K562 (cell line): ENCODE measurements around the gene NIPAL3. TPM values are rescaled to one million over a fixed set of nuclear protein-coding genes. Genes with fewer than 3 reads are reported as not detected.

ENCODE experiments used
- BRD9 ChIP-seq: fragments of 450-650 bp; IDR thresholded peaks from 2 replicates; pipeline ENCODE4 v1.6.1; 2018; ENCODE audit warnings: low read depth; ENCODE audit not compliant: partially characterized antibody
- C11orf30 ChIP-seq: fragments of 450-650 bp; IDR thresholded peaks from 2 replicates; pipeline ENCODE4 v1.6.1; 2016; ENCODE audit warnings: low read depth, mild to moderate bottlenecking
- CBFA2T2 ChIP-seq: fragments of 450-650 bp; conservative IDR thresholded peaks from 2 replicates; pipeline ENCODE4 v1.6.1; 2017; ENCODE audit warnings: mild to moderate bottlenecking
- CHD4 ChIP-seq: fragments of 200-600 bp; sonication (generic); IDR thresholded peaks from 3 replicates; pipeline ENCODE4 v1.6.1; 2012; ENCODE audit warnings: low read depth, mild to moderate bottlenecking, mixed read lengths, low read length, inconsistent platforms; ENCODE audit not compliant: insufficient read depth, insufficient replicate concordance, poor library complexity, severe bottlenecking
- ETS2 ChIP-seq: IDR thresholded peaks from 2 replicates; pipeline ENCODE4 v1.6.1; 2016; ENCODE audit warnings: borderline replicate concordance, missing genetic modification characterization, mild to moderate bottlenecking, moderate library complexity, missing compliant biosample characterization; ENCODE audit not compliant: poor library complexity, severe bottlenecking
- EWSR1 ChIP-seq: fragments of 450-650 bp; IDR thresholded peaks from 2 replicates; pipeline ENCODE4 v1.6.1; 2018; ENCODE audit warnings: borderline replicate concordance, mild to moderate bottlenecking, low read depth, moderate library complexity; ENCODE audit not compliant: partially characterized antibody
- FOXM1 ChIP-seq, 2 experiments: fragments of 450-650 bp in 1 of 2; sonication (generic) in 1 of 2; formaldehyde crosslinking in 1 of 2; IDR thresholded peaks; 2 replicates each; pipeline versions ENCODE4 v1.6.1 to v1.9.0; 2017 to 2022; ENCODE audit warnings: low read depth in 2 of 2, mild to moderate bottlenecking in 2 of 2, missing genetic modification reagents in 1 of 2, moderate library complexity in 1 of 2
- HLTF ChIP-seq: fragments of 450-650 bp; IDR thresholded peaks from 2 replicates; pipeline ENCODE4 v1.6.1; 2016
- MBD2 ChIP-seq: sonication (generic); IDR thresholded peaks from 2 replicates; pipeline ENCODE4 v1.6.1; 2016; ENCODE audit warnings: low read depth, borderline replicate concordance
- RAD51 ChIP-seq: fragments of 450-650 bp; IDR thresholded peaks from 2 replicates; pipeline ENCODE4 v1.7.1; 2016; ENCODE audit warnings: low read depth, mild to moderate bottlenecking, borderline replicate concordance
- SAFB ChIP-seq: fragments of 200-400 bp; formaldehyde crosslinking; IDR thresholded peaks from 2 replicates; pipeline ENCODE4 v1.6.1; 2017; ENCODE audit warnings: low read depth, low read length, borderline replicate concordance
- TAF7 ChIP-seq: fragments of 450-650 bp; IDR thresholded peaks from 2 replicates; pipeline ENCODE4 v1.6.1; 2016; ENCODE audit warnings: missing genetic modification characterization, missing compliant biosample characterization
- ZFX ChIP-seq: sonication (generic); formaldehyde crosslinking; IDR thresholded peaks from 2 replicates; pipeline ENCODE4 v1.8.0; 2022; ENCODE audit warnings: mild to moderate bottlenecking, missing genetic modification reagents, moderate library complexity
- ZNF134 ChIP-seq: fragments of 250-450 bp; sonication (Bioruptor Pico); conservative IDR thresholded peaks from 2 replicates; pipeline ENCODE4 v1.4.0; 2020
- ZNF197 ChIP-seq: fragments of 200-800 bp; sonication (Bioruptor generic); IDR thresholded peaks from 2 replicates; pipeline ENCODE4 v1.6.1; 2016; ENCODE audit warnings: low read depth, missing genetic modification characterization, missing compliant biosample characterization
- ZNF282 ChIP-seq: sonication (generic); formaldehyde crosslinking; IDR thresholded peaks from 2 replicates; pipeline ENCODE4 v1.8.1; 2023; ENCODE audit warnings: missing genetic modification reagents
- ZNF444 ChIP-seq: fragments of 250-450 bp; sonication (Bioruptor Pico); IDR thresholded peaks from 2 replicates; pipeline ENCODE4 v1.4.0; 2020; ENCODE audit warnings: mild to moderate bottlenecking, moderate library complexity
- ZNF518B ChIP-seq: fragments of 250-450 bp; sonication (Bioruptor Pico); IDR thresholded peaks from 2 replicates; pipeline ENCODE4 v1.5.0; 2021; ENCODE audit warnings: mild to moderate bottlenecking, moderate library complexity
- polyA plus RNA-seq, 8 experiments: library from polyadenylated mRNA; depleted of rRNA in 4 of 8; stranded (reverse) in 5 of 8; unstranded in 3 of 8; fragments of >200 nt; fragmentation: Nextera tagmentation in 2 of 8; fragmentation: Illumina TruSeq in 1 of 8; extraction: Ambion mirVana in 2 of 8; extraction: Trizol in 1 of 8; gene quantifications; 2 replicates each; pipeline versions ENCODE4 v1.2.1 to v1.2.3, GENCODE V29; 2011 to 2014; ENCODE audit warnings: inconsistent platforms in 1 of 8, missing spikeins in 1 of 8
- total RNA-seq, 7 experiments: library from RNA; depleted of rRNA in 6 of 7; stranded (reverse); fragments of >200 nt in 6 of 7; fragmentation: Illumina TruSeq in 2 of 7; extraction: Trizol in 2 of 7; gene quantifications; 2 replicates each; pipeline versions ENCODE4 v1.2.1 to v1.2.3, GENCODE V29; 2011 to 2021; ENCODE audit warnings: low replicate concordance in 1 of 7
- TF ChIP-seq, protein P1 (sequence below): fragments of 250-450 bp; sonication (Bioruptor Pico); IDR thresholded peaks from 2 replicates; pipeline ENCODE4 v1.5.0; 2020; ENCODE audit warnings: mild to moderate bottlenecking, borderline replicate concordance

NIPAL3 gene
- total and polyA plus RNA-seq, 9 of the 15 experiments (the other 6 are each of a cell fraction or from before 2014, with no cell fraction given), result 10.5 to 26.3 (median 16.0) TPM

DNA sequence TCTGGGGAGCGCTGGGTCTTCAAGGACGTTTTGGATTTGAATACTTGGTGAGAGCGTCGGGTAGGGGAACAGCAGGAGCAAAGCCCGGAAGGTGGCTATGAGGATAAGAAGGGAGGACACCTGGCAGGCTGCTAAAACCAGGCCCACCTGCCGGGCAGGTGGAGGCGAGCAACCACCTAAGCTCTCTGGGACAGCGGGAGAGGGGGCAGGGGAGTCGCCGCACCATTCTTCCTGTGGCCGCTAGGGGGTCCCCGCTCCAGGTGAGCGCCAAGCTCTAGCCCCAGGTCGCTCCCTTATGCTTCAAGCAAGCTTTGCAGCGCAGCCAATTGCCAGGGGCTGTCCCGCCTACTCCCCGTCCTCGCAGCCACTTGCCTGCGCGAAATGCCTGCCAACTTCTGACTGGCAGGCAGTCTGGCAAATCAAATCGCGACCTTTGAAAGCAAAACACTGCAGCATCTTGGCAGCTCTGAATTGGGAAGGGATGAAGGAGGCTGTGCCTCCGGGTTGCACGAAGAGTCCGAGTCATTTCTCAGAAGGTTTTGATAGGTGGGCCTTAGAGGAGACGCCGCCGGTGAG, at the start of gene NIPAL3 (continued):
- no peak for TF ChIP-seq ZFX (CRISPR knock-in tag)
- TF ChIP-seq HLTF, result no peak
- TF ChIP-seq TAF7, result no peak
- TF ChIP-seq ETS2 (tag), result no peak
- peak; percentile 97 for TF ChIP-seq MBD2
- no peak for TF ChIP-seq SAFB
- no peak for TF ChIP-seq CHD4
- no peak for TF ChIP-seq ZNF282 (CRISPR knock-in tag)
- TF ChIP-seq ZNF197 (CRISPR knock-in tag), result no peak
- TF ChIP-seq FOXM1 (IDR thresholded peaks at IDR 0.05; ENCODE audit: low read depth), result no peak
- no peak for TF ChIP-seq FOXM1 (CRISPR knock-in tag; IDR thresholded peaks at IDR 0.05; ENCODE audit: low read depth)
- no peak for TF ChIP-seq ZNF518B (CRISPR knock-in tag)
- no peak for TF ChIP-seq ZNF134 (CRISPR knock-in tag)
- no peak for TF ChIP-seq EWSR1
- TF ChIP-seq RAD51, result no peak; the same call in 1 of the 2 replicates
- no peak for TF ChIP-seq ZNF444 (CRISPR knock-in tag)
- TF ChIP-seq, protein P1, sequence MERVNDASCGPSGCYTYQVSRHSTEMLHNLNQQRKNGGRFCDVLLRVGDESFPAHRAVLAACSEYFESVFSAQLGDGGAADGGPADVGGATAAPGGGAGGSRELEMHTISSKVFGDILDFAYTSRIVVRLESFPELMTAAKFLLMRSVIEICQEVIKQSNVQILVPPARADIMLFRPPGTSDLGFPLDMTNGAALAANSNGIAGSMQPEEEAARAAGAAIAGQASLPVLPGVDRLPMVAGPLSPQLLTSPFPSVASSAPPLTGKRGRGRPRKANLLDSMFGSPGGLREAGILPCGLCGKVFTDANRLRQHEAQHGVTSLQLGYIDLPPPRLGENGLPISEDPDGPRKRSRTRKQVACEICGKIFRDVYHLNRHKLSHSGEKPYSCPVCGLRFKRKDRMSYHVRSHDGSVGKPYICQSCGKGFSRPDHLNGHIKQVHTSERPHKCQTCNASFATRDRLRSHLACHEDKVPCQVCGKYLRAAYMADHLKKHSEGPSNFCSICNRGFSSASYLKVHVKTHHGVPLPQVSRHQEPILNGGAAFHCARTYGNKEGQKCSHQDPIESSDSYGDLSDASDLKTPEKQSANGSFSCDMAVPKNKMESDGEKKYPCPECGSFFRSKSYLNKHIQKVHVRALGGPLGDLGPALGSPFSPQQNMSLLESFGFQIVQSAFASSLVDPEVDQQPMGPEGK (CRISPR knock-in tag), result no peak
- no peak for TF ChIP-seq CBFA2T2
- peak; percentile 58; the same call in 1 of the 2 replicates for TF ChIP-seq C11orf30
- TF ChIP-seq BRD9, result no peak
